Common myeloid progenitor, CD34-positive (primary cell): ENCODE results near the gene HOXA9. TPM values are rescaled to one million over a fixed set of nuclear protein-coding genes. Genes with fewer than 3 reads are reported as not detected.

ENCODE experiments used
- CTCF ChIA-PET: fragments of 350-600 bp; sonication (Branson Sonifier 250); formaldehyde crosslinking; loops from one replicate; lab custom pipeline; 2021; ENCODE audit warnings: antibody characterized with exemption; lab: Charles Lee
- POLR2A ChIA-PET: fragments of 350-600 bp; sonication (Branson Sonifier 250); formaldehyde crosslinking; loops from one replicate; lab custom pipeline; 2021; ENCODE audit warnings: antibody characterized with exemption; lab: Charles Lee
- DNase-seq, 3 donors: peaks; one replicate each; pipeline versions ENCODE4 v3.0.0 to v3.0.0-alpha.2; 2013
- H3K27ac ChIP-seq, 2 experiments: 1 replicate in 1 of 2; 2 replicates in 1 of 2; pipeline ENCODE4 v1.7.0; 2013; ENCODE audit warnings: inconsistent platforms in 2 of 2, low read length in 2 of 2, mild to moderate bottlenecking in 2 of 2, low read depth in 1 of 2, moderate library complexity in 1 of 2; ENCODE audit not compliant: severe bottlenecking in 2 of 2, insufficient read depth in 1 of 2, poor library complexity in 1 of 2
- H3K27me3 ChIP-seq, 5 experiments: replicated peaks in 2 of 5; 1 replicate in 3 of 5; 2 replicates in 2 of 5; pipeline versions ENCODE4 v1.6.1 to v1.7.0; 2013; ENCODE audit warnings: low read length in 4 of 5, mild to moderate bottlenecking in 2 of 5, moderate library complexity in 2 of 5, inconsistent platforms in 1 of 5; ENCODE audit not compliant: insufficient read depth in 5 of 5, control insufficient read depth in 4 of 5
- H3K36me3 ChIP-seq, 4 experiments: 1 replicate in 2 of 4; 2 replicates in 2 of 4; pipeline versions ENCODE4 v1.6.1 to v1.7.0; 2013; ENCODE audit warnings: low read length in 3 of 4, control low read depth in 1 of 4, mild to moderate bottlenecking in 1 of 4; ENCODE audit not compliant: control insufficient read depth in 4 of 4, insufficient read depth in 4 of 4
- H3K4me1 ChIP-seq, 4 experiments: 1 replicate in 3 of 4; 2 replicates in 1 of 4; pipeline versions ENCODE4 v1.6.1 to v1.7.1; 2013; ENCODE audit warnings: low read length in 3 of 4, mild to moderate bottlenecking in 3 of 4, control low read depth in 1 of 4, inconsistent platforms in 1 of 4, moderate library complexity in 1 of 4; ENCODE audit not compliant: control insufficient read depth in 4 of 4, insufficient read depth in 4 of 4; ENCODE audit errors: control extremely low read depth in 1 of 4
- H3K4me3 ChIP-seq, 7 experiments: 1 replicate in 4 of 7; 2 replicates in 3 of 7; pipeline versions ENCODE4 v1.5.1 to v1.7.0; 2013; ENCODE audit warnings: mild to moderate bottlenecking in 7 of 7, low read length in 6 of 7, moderate library complexity in 6 of 7, inconsistent platforms in 2 of 7, low read depth in 2 of 7, control low read depth in 1 of 7; ENCODE audit not compliant: insufficient read depth in 4 of 7, control insufficient read depth in 1 of 7; ENCODE audit errors: extremely low read depth in 1 of 7
- H3K9me3 ChIP-seq, 5 experiments: 1 replicate in 4 of 5; 2 replicates in 1 of 5; pipeline versions ENCODE4 v1.6.1 to v1.7.1; 2013; ENCODE audit warnings: low read length in 4 of 5, mild to moderate bottlenecking in 2 of 5, inconsistent platforms in 1 of 5, low read depth in 1 of 5, moderate library complexity in 1 of 5; ENCODE audit not compliant: control insufficient read depth in 4 of 5, insufficient read depth in 2 of 5; ENCODE audit errors: control extremely low read depth in 1 of 5
- WGBS: methylation state at CpG from one replicate; pipeline ENCODE4 v1.1.5; 2013; ENCODE audit not compliant: insufficient coverage; 5-methylcytosine and 5-hydroxymethylcytosine counted together
- polyA plus RNA-seq: library from polyadenylated mRNA; unstranded; fragments of 120-200 nt; gene quantifications from one replicate; pipeline ENCODE4 v1.2.1, GENCODE V29; 2013

The HOXA9 gene
- 117 TPM for polyA plus RNA-seq

DNA sequence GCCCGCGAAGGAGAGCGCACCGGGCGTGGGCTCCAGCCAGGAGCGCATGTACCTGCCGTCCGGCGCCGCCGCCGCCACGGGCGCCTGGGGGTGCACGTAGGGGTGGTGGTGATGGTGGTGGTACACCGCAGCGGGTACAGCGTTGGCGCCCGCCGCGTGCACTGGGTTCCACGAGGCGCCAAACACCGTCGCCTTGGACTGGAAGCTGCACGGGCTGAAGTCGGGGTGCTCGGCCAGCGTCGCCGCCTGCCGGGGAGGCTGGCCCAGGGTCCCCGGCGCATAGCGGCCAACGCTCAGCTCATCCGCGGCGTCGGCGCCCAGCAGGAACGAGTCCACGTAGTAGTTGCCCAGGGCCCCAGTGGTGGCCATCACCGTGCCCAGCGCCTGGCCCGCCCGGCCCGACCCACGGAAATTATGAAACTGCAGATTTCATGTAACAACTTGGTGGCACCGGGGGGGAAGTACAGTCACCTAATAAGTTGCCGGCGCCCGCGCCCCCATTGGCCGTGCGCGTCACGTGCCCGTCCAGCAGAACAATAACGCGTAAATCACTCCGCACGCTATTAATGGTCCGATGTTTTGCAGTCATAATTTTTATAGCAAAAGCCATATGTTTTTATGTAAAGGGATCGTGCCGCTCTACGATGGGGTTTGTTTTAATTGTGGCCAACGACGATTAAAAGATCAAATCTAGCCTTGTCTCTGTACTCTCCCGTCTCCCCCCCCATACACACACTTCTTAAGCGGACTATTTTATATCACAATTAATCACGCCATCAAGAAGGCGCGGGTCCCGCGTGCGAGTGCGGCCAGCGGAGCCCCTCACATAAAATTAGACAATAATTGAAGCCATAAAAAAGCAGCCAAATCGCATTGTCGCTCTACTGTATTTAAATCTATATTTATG is at the start of gene HOXA9:
Gene HOXA9, minus strand, starts transcription at position 449 of the 907 bp plus-strand sequence. Its CDS starts 80 bp downstream, at position 369.
- POLR2A ChIA-PET, result interaction anchor here (0.6 to 2.1 kb wide), 2 partner anchors 9 to 20 kb away, joined by 3 to 9 read pairs; partner anchors contain the start of genes HOXA11 and HOXA7
- H3K36me3 ChIP-seq, result peaks cover 0 to 52% (median 12%) of the 10 kb centered on the region in 4 experiments
- peak within 1 kb of the TSS; percentile 92 to 96 for H3K27ac ChIP-seq
- peak; percentile 95 to 98 (median 97) for DNase-seq
- CTCF ChIA-PET, result interaction anchor here (0.7 to 2.2 kb wide), 7 partner anchors 8 to 793 kb away, joined by 3 to 12 read pairs (median 6); partner anchors contain the start of genes HOXA3 and HOXA7
- peak within 1 kb of the TSS; percentile 73 to 100 (median 87) for H3K4me3 ChIP-seq
- 0% methylated on average over 55 of the region's 82 CpGs for WGBS
- peaks cover 16 to 65% (median 51%) of the 10 kb centered on the region in 4 experiments for H3K4me1 ChIP-seq
- H3K27me3 ChIP-seq, result no peaks in the 10 kb centered on the region
- no peaks in the 10 kb centered on the region for H3K9me3 ChIP-seq

DNA sequence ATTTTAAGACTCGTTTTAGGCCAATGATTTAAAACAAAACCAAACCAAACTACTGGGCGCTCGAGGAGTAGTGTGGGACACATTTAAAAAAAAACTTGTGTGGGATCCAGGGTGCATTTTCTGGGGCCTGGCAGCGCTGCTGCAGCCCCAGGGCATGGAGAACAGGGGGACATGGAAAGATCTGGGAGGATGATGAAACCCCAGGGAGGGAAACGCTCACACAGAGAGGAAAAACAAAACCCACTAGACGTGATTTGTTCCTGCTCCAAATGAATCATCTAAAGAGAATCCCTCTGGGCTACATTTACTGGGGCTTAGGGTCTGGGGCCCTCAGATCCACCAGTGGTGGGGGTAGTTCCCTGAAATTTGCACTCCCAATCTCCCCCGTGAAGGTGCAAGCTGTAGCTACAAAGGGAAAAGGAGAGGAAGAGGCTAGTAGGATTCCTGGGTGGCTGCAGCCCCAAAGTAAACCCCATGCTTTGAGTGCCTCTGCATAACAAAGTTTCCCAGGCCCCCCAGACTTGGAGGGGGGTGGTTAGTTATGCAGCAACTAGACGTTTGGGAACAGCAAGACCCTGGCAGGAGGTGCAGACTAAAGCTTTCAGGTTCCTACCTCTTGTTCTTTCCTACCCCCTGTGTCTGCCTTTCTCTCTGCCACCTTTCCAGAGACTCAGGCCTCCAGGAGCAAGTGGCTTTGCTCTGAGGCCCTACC is 49.1 kb upstream of the HOXA9 start:
- H3K4me1 ChIP-seq, result peaks cover 0 to 19% (median 15%) of the 10 kb centered on the region in 4 experiments
- WGBS, result 90% methylated on average over 5 of the region's 8 CpGs
- no peak overlapping the region for H3K27ac ChIP-seq
- no peak overlapping the region for H3K4me3 ChIP-seq
- H3K27me3 ChIP-seq, result peaks cover 14 to 94% (median 51%) of the 10 kb centered on the region in 5 experiments
- H3K9me3 ChIP-seq, result no peaks in the 10 kb centered on the region
- ChIA-PET POLR2A (no interaction called here), CTCF (interaction anchor here (1.1 kb wide), 1 partner anchor 10 kb away, joined by 3 read pairs; no protein-coding TSS in a partner anchor)
- no peak for DNase-seq
- no peaks in the 10 kb centered on the region for H3K36me3 ChIP-seq

DNA sequence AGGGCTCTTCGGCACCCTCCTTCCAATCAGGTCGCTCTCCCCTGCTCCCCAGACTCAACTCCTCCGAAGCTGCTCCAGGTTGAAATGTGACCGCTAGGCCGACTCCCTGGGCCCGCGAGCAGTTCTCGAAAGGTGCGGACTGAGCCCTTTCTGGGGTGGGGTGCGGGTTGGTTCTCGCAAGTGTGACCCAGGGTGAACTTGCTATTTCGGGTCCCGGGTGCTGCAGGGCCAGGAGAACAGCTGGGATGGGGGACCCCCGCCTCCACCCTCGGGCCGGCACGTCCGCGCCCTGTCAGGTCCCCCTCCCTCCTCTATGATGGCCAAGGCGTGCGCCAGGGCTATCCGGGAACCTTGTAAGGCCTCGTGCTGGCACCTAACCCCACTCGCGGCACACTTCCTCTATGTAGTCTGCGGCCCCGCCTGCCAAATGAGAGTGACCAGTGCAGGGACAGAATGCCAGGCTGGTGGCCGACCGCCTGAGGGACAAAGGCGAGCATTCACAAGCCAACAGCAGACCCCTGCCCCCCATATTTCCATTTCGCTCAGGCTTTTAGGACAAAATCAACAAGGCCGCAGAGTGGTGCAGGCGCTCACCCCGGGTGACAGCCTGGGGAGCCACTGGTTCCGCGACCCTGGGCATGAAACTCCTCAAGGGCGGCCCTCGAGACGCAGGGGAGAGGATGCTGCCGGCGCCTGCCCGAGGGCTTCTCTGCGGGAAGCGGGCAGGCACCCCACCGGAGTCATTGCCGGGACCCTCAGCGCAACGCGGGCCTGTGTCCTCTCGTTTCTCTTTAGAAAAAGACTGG is 48.3 kb upstream of the HOXA9 start:
- Histone ChIP-seq H3K9me3 (no peaks in the 10 kb centered on the region), H3K27ac (no peak overlapping the region), H3K27me3 (peaks cover 14 to 95% (median 56%) of the 10 kb centered on the region in 5 experiments), H3K4me1 (peaks cover 0 to 15% (median 12%) of the 10 kb centered on the region in 4 experiments), H3K4me3 (no peak overlapping the region), H3K36me3 (no peaks in the 10 kb centered on the region)
- WGBS, result 39% methylated on average over 38 of the region's 50 CpGs
- POLR2A ChIA-PET, result no interaction called here
- DNase-seq, result no peak
- CTCF ChIA-PET, result interaction anchor here (1.0 to 1.5 kb wide), 2 partner anchors 10 to 11 kb away, joined by 3 to 4 read pairs; no protein-coding TSS in a partner anchor

DNA sequence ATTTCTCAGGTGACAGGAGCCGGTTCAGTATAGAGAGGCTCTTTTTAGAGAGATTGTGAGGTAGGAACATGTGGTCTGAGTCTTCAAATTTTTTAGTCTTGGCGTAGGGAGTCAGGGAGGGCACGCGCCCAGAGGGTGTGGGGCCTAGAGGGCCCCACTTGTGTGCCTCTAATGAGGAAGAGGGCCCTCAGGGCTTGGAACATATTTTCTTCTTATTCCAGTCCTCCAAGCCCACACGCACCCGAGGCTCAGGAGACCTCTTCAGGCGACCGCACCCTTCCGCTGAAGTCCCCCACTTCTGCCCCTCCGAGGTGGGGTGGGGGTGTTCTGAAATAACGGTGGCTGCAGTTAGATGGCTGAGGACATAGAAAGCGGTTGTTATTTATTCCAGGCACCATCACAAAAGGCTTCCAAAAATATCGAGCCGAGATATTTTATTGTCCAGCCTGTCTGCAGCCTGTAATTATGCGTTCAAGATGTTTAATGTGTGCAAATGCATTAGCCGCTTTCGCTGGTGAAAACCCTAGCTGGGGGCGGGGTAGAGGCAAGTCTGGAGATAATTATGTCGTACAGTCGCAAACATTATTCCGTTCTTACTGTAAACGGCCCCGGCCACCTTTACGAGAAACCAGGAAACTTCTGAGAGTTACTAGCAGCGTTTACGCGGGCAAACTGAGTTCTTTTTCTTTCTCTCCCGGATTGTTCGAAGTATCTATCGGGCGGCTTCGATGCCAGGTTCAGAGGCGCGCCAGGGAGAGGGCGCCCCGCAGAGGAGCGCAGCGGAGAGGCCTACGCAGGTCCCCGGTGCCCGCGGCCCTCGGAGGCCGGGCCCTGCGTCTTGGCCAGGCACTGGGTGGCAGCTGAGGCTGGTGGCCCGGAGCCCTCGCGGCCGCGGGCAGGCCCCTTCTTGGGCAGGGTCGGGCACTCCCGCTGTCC is 47.4 kb upstream of the HOXA9 start:
- H3K27ac ChIP-seq, result no peak overlapping the region
- no peak overlapping the region for H3K4me3 ChIP-seq
- ChIA-PET CTCF (interaction anchor here (0.8 to 2.8 kb wide), 6 partner anchors 10 to 17 kb away, joined by 3 to 8 read pairs (median 4); partner anchors contain the start of gene HOXA13), POLR2A (no interaction called here)
- DNase-seq, result no peak
- H3K36me3 ChIP-seq, result no peaks in the 10 kb centered on the region
- H3K27me3 ChIP-seq, result peaks cover 14 to 99% (median 63%) of the 10 kb centered on the region in 5 experiments
- WGBS, result 6% methylated on average over 24 of the region's 52 CpGs
- peaks cover 0 to 15% (median 12%) of the 10 kb centered on the region in 4 experiments for H3K4me1 ChIP-seq
- no peaks in the 10 kb centered on the region for H3K9me3 ChIP-seq

DNA sequence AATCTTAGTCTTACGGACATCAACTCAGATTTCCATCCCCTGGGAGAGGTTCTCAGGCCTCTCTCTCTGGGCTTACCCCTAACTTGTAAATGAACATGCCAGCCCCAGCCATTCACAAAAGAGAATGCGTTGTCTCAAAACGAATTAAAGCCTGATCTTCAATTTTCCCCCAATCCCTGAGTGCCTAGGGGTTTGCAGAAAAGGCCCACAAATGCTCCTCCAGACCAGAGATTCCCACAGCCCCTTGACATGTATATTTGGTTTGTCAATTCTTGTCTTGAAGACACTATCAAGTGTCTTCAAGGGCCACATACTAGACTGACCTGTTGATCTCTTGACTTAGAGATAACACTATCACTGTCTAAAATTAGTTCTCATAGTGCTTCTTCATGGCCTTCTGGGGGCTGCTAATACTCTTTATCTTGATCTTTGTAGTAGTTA is 46.4 kb upstream of the HOXA9 start:
- no peaks in the 10 kb centered on the region for H3K9me3 ChIP-seq
- H3K27ac ChIP-seq, result no peak overlapping the region
- no peak for DNase-seq
- H3K36me3 ChIP-seq, result no peaks in the 10 kb centered on the region
- POLR2A ChIA-PET, result no interaction called here
- 16% methylated on average over 3 of the region's 3 CpGs for WGBS
- no peak overlapping the region for H3K4me3 ChIP-seq
- H3K4me1 ChIP-seq, result peaks cover 0 to 15% (median 12%) of the 10 kb centered on the region in 4 experiments
- peaks cover 17 to 100% (median 66%) of the 10 kb centered on the region in 5 experiments for H3K27me3 ChIP-seq
- CTCF ChIA-PET, result interaction anchor here (0.6 to 2.8 kb wide), 13 partner anchors 7 to 785 kb away, joined by 3 to 19 read pairs (median 4); no protein-coding TSS in a partner anchor
